ENCODE measurements around the gene ERC1. TPM values are rescaled to one million over a fixed set of nuclear protein-coding genes. Genes with fewer than 3 reads are reported as not detected.

The ERC1 gene
- total and polyA plus RNA-seq, 2 donors (not counting 3 experiments of a cell fraction or from before 2014, with no cell fraction given), result 11.7 to 66.1 TPM

DNA sequence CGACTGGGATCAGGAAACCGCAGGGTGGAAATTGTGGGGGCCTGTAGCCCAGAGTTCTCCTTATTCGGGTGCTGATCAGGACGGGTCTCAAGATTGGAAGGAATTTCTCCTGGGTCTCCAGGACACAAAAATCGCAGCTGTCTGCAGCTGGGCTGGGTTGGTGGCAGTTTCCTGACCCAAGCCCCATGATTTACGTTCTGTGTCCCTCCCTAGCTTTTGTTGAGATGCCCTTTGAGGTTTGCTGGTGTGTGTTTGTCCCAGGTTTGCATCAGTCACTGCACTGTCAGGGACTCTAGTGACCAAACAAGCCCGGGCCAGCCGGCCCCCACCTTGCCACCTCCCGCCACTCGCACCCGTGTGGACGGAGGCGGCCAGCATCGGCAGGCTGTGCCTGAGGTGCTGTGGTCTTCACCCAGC, 513.9 kb downstream of the ERC1 start:
- no peaks in the 10 kb centered on the region for H3K9me3 ChIP-seq (replicated peaks; ENCODE audit: control insufficient read depth, insufficient read depth, low read length)
- H2AFZ ChIP-seq (ENCODE audit: low read depth, low read length), result no peak overlapping the region
- no peaks in the 10 kb centered on the region for H3K9me1 ChIP-seq (replicated peaks; ENCODE audit: control insufficient read depth, extremely low read depth, insufficient read depth, low read length)
- no peaks in the 10 kb centered on the region for H3K4me1 ChIP-seq (ENCODE audit: control insufficient read depth, extremely low read depth, insufficient read depth, low read length)
- H3K4me2 ChIP-seq (ENCODE audit: insufficient read depth, low read length), result no peak overlapping the region
- DNase-seq (ENCODE audit: low read depth, low spot score) (no peak), FAIRE-seq (no peak)
- H4K20me1 ChIP-seq (replicated peaks; ENCODE audit: control insufficient read depth, extremely low read depth, insufficient read depth, low read length), result no peaks in the 10 kb centered on the region
- TF ChIP-seq GATA2 (IDR thresholded peaks at IDR 0.05; ENCODE audit: insufficient read depth, insufficient read length, low read depth, low read length), result no peak
- no peak for TF ChIP-seq POLR2A (IDR thresholded peaks at IDR 0.05; ENCODE audit: low read depth, low read length)
- TF ChIP-seq FOS (IDR thresholded peaks at IDR 0.05; ENCODE audit: borderline replicate concordance, insufficient read depth, low read length), result no peak
- TF ChIP-seq POLR2AphosphoS5 (IDR thresholded peaks at IDR 0.05; ENCODE audit: insufficient read depth, low read depth, low read length), result no peak
- no peak for TF ChIP-seq JUN (IDR thresholded peaks at IDR 0.05; ENCODE audit: borderline replicate concordance, insufficient read depth, insufficient read length, low read depth)
- TF ChIP-seq MYC (IDR thresholded peaks at IDR 0.05; ENCODE audit: low read depth, low read length), result no peak
- TF ChIP-seq, protein P1, sequence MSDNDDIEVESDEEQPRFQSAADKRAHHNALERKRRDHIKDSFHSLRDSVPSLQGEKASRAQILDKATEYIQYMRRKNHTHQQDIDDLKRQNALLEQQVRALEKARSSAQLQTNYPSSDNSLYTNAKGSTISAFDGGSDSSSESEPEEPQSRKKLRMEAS (IDR thresholded peaks at IDR 0.05; ENCODE audit: insufficient read depth, insufficient read length), result no peak
- TF ChIP-seq, protein P2, sequence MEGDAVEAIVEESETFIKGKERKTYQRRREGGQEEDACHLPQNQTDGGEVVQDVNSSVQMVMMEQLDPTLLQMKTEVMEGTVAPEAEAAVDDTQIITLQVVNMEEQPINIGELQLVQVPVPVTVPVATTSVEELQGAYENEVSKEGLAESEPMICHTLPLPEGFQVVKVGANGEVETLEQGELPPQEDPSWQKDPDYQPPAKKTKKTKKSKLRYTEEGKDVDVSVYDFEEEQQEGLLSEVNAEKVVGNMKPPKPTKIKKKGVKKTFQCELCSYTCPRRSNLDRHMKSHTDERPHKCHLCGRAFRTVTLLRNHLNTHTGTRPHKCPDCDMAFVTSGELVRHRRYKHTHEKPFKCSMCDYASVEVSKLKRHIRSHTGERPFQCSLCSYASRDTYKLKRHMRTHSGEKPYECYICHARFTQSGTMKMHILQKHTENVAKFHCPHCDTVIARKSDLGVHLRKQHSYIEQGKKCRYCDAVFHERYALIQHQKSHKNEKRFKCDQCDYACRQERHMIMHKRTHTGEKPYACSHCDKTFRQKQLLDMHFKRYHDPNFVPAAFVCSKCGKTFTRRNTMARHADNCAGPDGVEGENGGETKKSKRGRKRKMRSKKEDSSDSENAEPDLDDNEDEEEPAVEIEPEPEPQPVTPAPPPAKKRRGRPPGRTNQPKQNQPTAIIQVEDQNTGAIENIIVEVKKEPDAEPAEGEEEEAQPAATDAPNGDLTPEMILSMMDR (IDR thresholded peaks at IDR 0.05; ENCODE audit: extremely low read depth in 1 of 2, insufficient read depth in 1 of 2, low read depth in 1 of 2, low read length in 2 of 2), result no peak
- no peak for TF ChIP-seq EZH2 (IDR thresholded peaks at IDR 0.05; ENCODE audit: borderline replicate concordance, low read depth, low read length, severe bottlenecking)
- intact Hi-C loops (cut with micrococcal nuclease) (no loop called here), dilution Hi-C loops (cut with MboI; ENCODE audit: extremely low pct_ligation_motif_present, low sequenced_read_pairs) (no loop called here)
- H3K27ac ChIP-seq (ENCODE audit: insufficient read depth, low read depth, low read length), result no peak overlapping the region
- no peak overlapping the region for H3K9ac ChIP-seq (replicated peaks; ENCODE audit: extremely low read depth, insufficient read depth, low read length)
- no TSS peak for BruUV-seq (replicated peaks)
- no peak overlapping the region for H3K4me3 ChIP-seq (replicated peaks in 1 of 3; ENCODE audit: insufficient read depth in 1 of 3, low read depth in 1 of 3, low read length in 3 of 3)
- ChIA-PET POLR2A (no interaction called here), CTCF (interaction anchor here (0.5 to 1.6 kb wide), 2 partner anchors 21 to 387 kb away, joined by 4 to 7 read pairs; no protein-coding TSS in a partner anchor)
- no peaks in the 10 kb centered on the region for H3K36me3 ChIP-seq (ENCODE audit: control insufficient read depth in 2 of 2, extremely low read depth in 1 of 2, insufficient read depth in 2 of 2, low read length in 2 of 2)
- H3K27me3 ChIP-seq (ENCODE audit: control insufficient read depth in 2 of 2, insufficient read depth in 2 of 2, low read length in 2 of 2), result no peaks in the 10 kb centered on the region
- no peaks in the 10 kb centered on the region for H3K79me2 ChIP-seq (ENCODE audit: control insufficient read depth, insufficient read depth, low read length)
